Heart right ventricle (tissue), 16 donors: ENCODE data around the gene PYROXD2. TPM values are rescaled to one million over a fixed set of nuclear protein-coding genes. Genes with fewer than 3 reads are reported as not detected.
A peak's percentile ranks its signal among the peaks of the same experiment; 100 is the strongest.

ENCODE experiments used
- ATAC-seq, 8 donors: fragments of 200-7000 bp; cut with Tn5 transposase; one replicate each; pipeline ENCODE4 v1.9.1; 2020; ENCODE audit warnings: mild to moderate bottlenecking in 8 of 8, moderate library complexity in 8 of 8, moderate number of reproducible peaks in 1 of 8
- DNase-seq, 2 donors: peaks; one replicate each; pipeline ENCODE4 v3.0.0-alpha.2; 2020
- H3K27ac ChIP-seq, 10 donors: fragments of 200-600 bp; sonication (generic) in 2 of 10; one replicate each; pipeline versions ENCODE4 v1.5.0 to v1.8.0; 2020 to 2022; ENCODE audit warnings: mild to moderate bottlenecking in 3 of 10
- H3K27me3 ChIP-seq, 7 donors: fragments of 200-600 bp; one replicate each; pipeline ENCODE4 v1.8.0; 2021 to 2022; ENCODE audit warnings: mild to moderate bottlenecking in 2 of 7
- H3K36me3 ChIP-seq, 9 donors: fragments of 200-600 bp; sonication (generic) in 1 of 9; one replicate each; pipeline versions ENCODE4 v1.5.0 to v1.8.0; 2020 to 2022; ENCODE audit warnings: mild to moderate bottlenecking in 2 of 9
- H3K4me1 ChIP-seq, 9 donors: fragments of 200-600 bp; sonication (generic) in 1 of 9; one replicate each; pipeline versions ENCODE4 v1.5.0 to v1.8.0; 2020 to 2022; ENCODE audit warnings: mild to moderate bottlenecking in 4 of 9
- H3K4me3 ChIP-seq, 10 donors: fragments of 200-600 bp; sonication (generic) in 2 of 10; one replicate each; pipeline versions ENCODE4 v1.5.0 to v1.8.0; 2020 to 2022; ENCODE audit warnings: mild to moderate bottlenecking in 7 of 10, moderate library complexity in 2 of 10
- H3K9me3 ChIP-seq, 11 donors: fragments of 200-600 bp in 10 of 11; sonication (generic) in 2 of 11; one replicate each; pipeline versions ENCODE4 v1.5.0 to v1.8.0; 2013 to 2022; ENCODE audit warnings: mild to moderate bottlenecking in 2 of 11, control low read depth in 1 of 11, moderate library complexity in 1 of 11
- CTCF ChIP-seq, 9 donors: fragments of 200-600 bp; sonication (generic) in 2 of 9; IDR thresholded peaks; one replicate each; pipeline versions ENCODE4 v1.5.0 to v1.8.0; 2021 to 2022; ENCODE audit warnings: antibody characterized with exemption in 9 of 9, mild to moderate bottlenecking in 5 of 9, moderate library complexity in 1 of 9
- WGBS, 2 donors: extraction: QIAGEN DNeasy Blood & Tissue Kit; methylation state at CpG; one replicate each; pipeline ENCODE4 v1.1.7; 2013; ENCODE audit warnings: inconsistent platforms in 1 of 2; 5-methylcytosine and 5-hydroxymethylcytosine counted together
- intact Hi-C, 10 donors: fragments of 100-400 bp; cut with DNase I; formaldehyde crosslinking; loops; one replicate each; pipeline versions ENCODE4 v1.11.1 to v1.14.2; 2022
- long read RNA-seq, 3 donors: library from polyadenylated mRNA; unstranded; transcript quantifications; one replicate each; pipeline ENCODE4 v2.0.0, GENCODE V29; 2020 to 2021
- polyA plus RNA-seq, 2 donors: library from polyadenylated mRNA; stranded (reverse); fragments of 200-250 nt; gene quantifications; one replicate each; pipeline ENCODE4 v1.2.3, GENCODE V29; 2013
- total RNA-seq, 10 donors: library from RNA; stranded (reverse); fragmentation: NEBNext Ultra II Directional in 3 of 10; extraction: Animal tissue kit (Norgen Biotek cat#: 25700) in 3 of 10; gene quantifications; one replicate each; pipeline versions ENCODE4 v1.2.1 to v1.2.4, GENCODE V29; 2021 to 2023
- donor health status: Arrhythmogenic right ventricular cardiomyopathy.
- donor health status: ischemic (EF 13 %, LVEDD 7.1; RV severe dilation, severe dysfunction).
- donor health status: healthy with polysubstance abuse.
- donor health status: DM: no; HTN: yes; CAD: no.
- donor health status: DM: no; HTN: no; CAD: no.
- donor health status: ischemic (EF 25% LVEDD 6.9; RV normal size, moderate dysfunction).
- donor health status: ischemic (EF 25% LVEDD 5.7; RV mildly dilated, moderate dysfunction).
- donor health status: healthy.
- donor health status: DM: yes; HTN: yes; CAD: no.
- donor health status: Ischemic cardiomyopathy.
- donor health status: ischemic (EF 35%, LVEDD 5.7; RV mildly dilated, moderate dysfunction).
- donor health status: nonischemic (EF 11% LVEDD 7.7; RV severe dilation, severe dysfunction).
- donor health status: DM: yes; HTN: yes; CAD: no.
- donor health status: PGD.
- donor health status: ischemic (EF 29% LVEDD 5.4; RV normal size, mild dysfunction).
- donor health status: nonischemic (EF 23%, LVEDD 6.1; RV moderate dilation, normal function).

The PYROXD2 gene
- total RNA-seq (10 to 100 TPM in 9 of 10 donors, 1 to 10 TPM in 1; 9.0 to 18.8 (median 13.9) TPM), polyA plus RNA-seq (10 to 100 TPM in 1 of 2 donors, 1 to 10 TPM in 1; 3.1 to 31.2 TPM)
- long read RNA-seq, donor 1, transcript PYROXD2-201 (16 exons, 2,028 nt), result major isoform, 5 of 21 reads
- long read RNA-seq, donor 1, partial matches to known transcripts, result 3 of 21 reads
- long read RNA-seq, donor 1, other reads (novel, unspliced or antisense), result 13 of 21 reads
- long read RNA-seq, donor 2, partial matches to known transcripts, result 0 of 9 reads
- long read RNA-seq, donor 2, other reads (novel, unspliced or antisense), result 6 of 9 reads
- long read RNA-seq, donor 3, transcript PYROXD2-201 (16 exons, 2,028 nt), result major isoform, 12 of 21 reads
- long read RNA-seq, donor 3, partial matches to known transcripts, result 3 of 21 reads
- long read RNA-seq, donor 3, other reads (novel, unspliced or antisense), result 6 of 21 reads

DNA sequence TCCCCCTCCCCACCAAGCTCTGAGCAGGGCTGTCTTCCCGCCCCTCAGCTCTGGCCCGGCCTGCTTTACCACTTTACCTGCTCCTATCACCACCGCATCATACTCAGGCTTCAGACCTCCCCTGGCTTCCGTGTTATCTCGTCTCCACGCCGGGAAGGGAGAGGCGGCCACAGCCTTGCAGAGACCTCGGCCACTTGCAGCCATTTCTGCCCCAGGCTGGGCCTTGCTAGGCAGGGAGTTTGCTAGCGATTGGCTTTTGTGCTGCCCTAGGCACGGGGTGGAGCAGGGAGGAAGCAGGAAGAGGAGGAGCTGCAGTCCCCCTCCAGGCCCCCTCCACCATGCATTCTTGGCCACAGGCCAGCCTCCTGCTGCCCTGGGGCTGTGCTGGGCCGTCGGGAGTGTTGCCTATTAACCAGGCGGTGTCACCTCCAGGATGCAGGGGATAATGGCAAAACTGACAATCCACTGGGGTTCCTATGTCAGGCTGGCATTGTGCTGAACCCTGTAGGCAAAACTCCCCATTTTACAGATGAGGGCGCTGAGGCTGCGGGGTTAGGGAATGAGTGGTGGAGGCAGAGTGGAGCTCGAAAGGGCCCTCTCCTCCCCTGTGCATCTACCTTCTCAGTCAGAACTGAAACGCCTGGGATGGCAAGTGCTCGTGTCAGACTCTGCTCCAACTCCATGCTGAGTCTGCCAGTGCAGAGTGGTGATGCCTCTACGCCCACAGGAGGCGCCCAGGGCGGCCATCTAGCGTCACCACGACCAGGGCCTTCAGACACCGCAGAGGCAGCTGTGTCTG is at the start of gene PYROXD2:
TSS of gene PYROXD2 (minus strand) at position 251 of the 799 bp plus-strand sequence. CDS start at position 204, 47 bp downstream.
- peak within 1 kb of the TSS; percentile 37 to 73 (median 64) for H3K4me3 ChIP-seq
- WGBS, 2 donors, result 29 to 31% methylated on average over 25 of the region's 25 CpGs
- no peak for TF ChIP-seq CTCF (IDR thresholded peaks at IDR 0.05)
- H3K27ac ChIP-seq, result peak within 1 kb of the TSS; percentile 60 to 92 (median 84)
- intact Hi-C loops, result loop anchor here in 3 of 10 donors (1.0 to 10.0 kb wide), 3 partner anchors 31 to 150 kb away; partner anchors contain the start of genes LOXL4 (in 2 of the 3) and HPS1 (in 1 of the 3)
- DNase-seq (peak; percentile 94), ATAC-seq (peak; percentile 96 to 99 (median 98))
- peaks cover 16 to 48% (median 35%) of the 10 kb centered on the region in 9 donors for H3K4me1 ChIP-seq
- no peaks in the 10 kb centered on the region for H3K27me3 ChIP-seq
- no peaks in the 10 kb centered on the region for H3K9me3 ChIP-seq
- peaks cover 0 to 45% (median 27%) of the 10 kb centered on the region in 9 donors for H3K36me3 ChIP-seq

DNA sequence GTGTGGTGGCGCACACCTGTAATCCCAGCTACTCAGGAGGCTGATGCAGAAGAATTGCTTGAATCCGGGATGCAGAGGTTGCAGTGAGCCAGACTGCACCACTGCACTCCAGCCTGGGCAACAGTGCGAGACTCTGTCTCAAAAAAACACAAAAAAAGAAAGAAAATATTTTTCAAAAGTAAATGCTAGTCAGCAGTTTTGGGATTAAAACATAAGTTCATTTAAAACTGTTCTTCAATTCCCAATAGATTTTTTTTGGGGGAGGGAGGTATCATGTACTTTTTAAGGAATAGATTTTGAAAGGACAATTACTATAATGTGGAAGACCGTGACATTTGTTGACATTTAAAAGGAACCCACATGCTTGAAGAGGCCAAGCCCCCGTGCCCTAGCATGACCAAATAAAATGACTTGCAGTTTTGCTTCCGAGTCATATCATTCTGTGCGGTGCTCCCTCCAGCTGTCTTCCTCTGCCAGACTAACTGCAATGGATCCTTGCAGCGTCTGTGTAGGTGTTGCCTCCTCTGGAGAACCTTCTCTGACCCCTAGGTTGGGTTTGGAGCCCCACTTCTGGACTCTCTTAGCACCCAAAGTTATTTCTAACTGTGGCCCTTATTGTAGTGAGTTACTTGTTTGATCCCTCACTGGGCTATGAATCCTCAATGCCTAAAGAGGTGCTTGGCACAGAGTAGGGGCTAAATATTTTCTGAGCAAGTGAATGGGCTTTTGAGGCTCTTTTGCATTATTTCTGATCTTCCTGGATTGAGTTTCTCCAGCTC is 49.2 kb upstream of the PYROXD2 start:
- Histone ChIP-seq H3K4me1 (peaks cover 0 to 53% (median 26%) of the 10 kb centered on the region in 9 donors), H3K27ac (peak overlapping the region in 1 of 10 donors; percentile 21), H3K4me3 (no peak overlapping the region), H3K36me3 (no peaks in the 10 kb centered on the region), H3K27me3 (peaks cover 0 to 15% (median 0%) of the 10 kb centered on the region in 7 donors), H3K9me3 (no peaks in the 10 kb centered on the region)
- no peak for ATAC-seq
- no peak for DNase-seq
- 75 to 77% methylated on average over 8 of the region's 8 CpGs for WGBS, 2 donors
- intact Hi-C loops, result loop anchor here in 4 of 10 donors (10.0 kb wide), 3 partner anchors 201 to 971 kb away; partner anchors contain the start of gene GOT1 (in 1 of the 4)
- no peak for TF ChIP-seq CTCF (IDR thresholded peaks at IDR 0.05)

- Histone ChIP-seq H3K27ac (peak overlapping the region in 2 of 10 donors; percentile 14 to 38), H3K9me3 (no peaks in the 10 kb centered on the region), H3K4me1 (peaks cover 0 to 42% (median 22%) of the 10 kb centered on the region in 9 donors), H3K4me3 (no peak overlapping the region), H3K36me3 (no peaks in the 10 kb centered on the region), H3K27me3 (peaks cover 0 to 8% (median 0%) of the 10 kb centered on the region in 7 donors)
- intact Hi-C loops, result loop anchor here in 4 of 10 donors (10.0 kb wide), 3 partner anchors 202 to 972 kb away; partner anchors contain the start of gene GOT1 (in 1 of the 4)
- WGBS, 2 donors, result 68 to 74% methylated on average over 6 of the region's 6 CpGs
- ATAC-seq (no peak), DNase-seq (no peak)
- no peak for TF ChIP-seq CTCF (IDR thresholded peaks at IDR 0.05)
Observed at GRCh38 chr10:98463016-98463415, 48.0 kb upstream of the PYROXD2 start.
